SU-DHL-6 (cell line): ENCODE results near the gene FASTKD3.

Experiments used
- H2AFZ ChIP-seq: fragments of 200-600 bp; sonication (generic); 2 replicates; pipeline ENCODE4 v1.6.1; 2014; ENCODE audit warnings: low read depth, mild to moderate bottlenecking, moderate library complexity, mixed read lengths, antibody characterized with exemption, low read length; ENCODE audit not compliant: severe bottlenecking
- H3F3A ChIP-seq: fragments of 200-600 bp; shearing (Covaris generic); 2 replicates; pipeline ENCODE4 v1.6.0; 2016; ENCODE audit warnings: antibody characterized with exemption, mild to moderate bottlenecking; ENCODE audit not compliant: insufficient read depth
- H3K27ac ChIP-seq: fragments of 200-600 bp; sonication (generic); 2 replicates; pipeline ENCODE4 v1.5.1; 2016; ENCODE audit warnings: low read depth, mild to moderate bottlenecking, low read length, moderate library complexity, mixed read lengths
- H3K27me3 ChIP-seq: fragments of 200-600 bp; sonication (generic), shearing (Covaris generic); 2 replicates; pipeline ENCODE4 v1.6.0; 2014; ENCODE audit warnings: mild to moderate bottlenecking, low read length
- H3K36me3 ChIP-seq: fragments of 200-600 bp; sonication (generic); 2 replicates; pipeline ENCODE4 v1.6.1; 2014; ENCODE audit warnings: mild to moderate bottlenecking, low read length, mixed read lengths
- H3K4me2 ChIP-seq: fragments of 300-600, 200-600 bp; shearing (Covaris generic), sonication (generic); 2 replicates; pipeline ENCODE4 v1.6.0; 2014; ENCODE audit warnings: low read length, low read depth, mild to moderate bottlenecking; ENCODE audit not compliant: poor library complexity, severe bottlenecking
- H3K4me3 ChIP-seq: fragments of 200-600 bp; sonication (generic); 2 replicates; pipeline ENCODE4 v1.5.1; 2014; ENCODE audit warnings: antibody characterized with exemption, low read length, mild to moderate bottlenecking, mixed read lengths; ENCODE audit not compliant: insufficient read depth, poor library complexity, severe bottlenecking
- H3K79me2 ChIP-seq: fragments of 200-600 bp; sonication (generic); 2 replicates; pipeline ENCODE4 v1.6.1; 2014; ENCODE audit warnings: mild to moderate bottlenecking, low read length, moderate library complexity; ENCODE audit not compliant: insufficient read depth
- H3K9ac ChIP-seq: fragments of 200-600 bp; sonication (generic); 2 replicates; pipeline ENCODE4 v1.7.0; 2014; ENCODE audit warnings: mild to moderate bottlenecking, low read length
- H3K9me2 ChIP-seq: fragments of 200-600 bp; sonication (generic); replicated peaks from 2 replicates; pipeline ENCODE4 v1.6.1; 2014; ENCODE audit warnings: low read length; ENCODE audit not compliant: insufficient read depth
- H3K9me3 ChIP-seq: fragments of 200-600 bp; sonication (generic); 2 replicates; pipeline ENCODE4 v1.6.1; 2014; ENCODE audit warnings: low read length, mixed read lengths; ENCODE audit not compliant: insufficient read depth
- H4K20me1 ChIP-seq: fragments of 200-600 bp; sonication (generic); 2 replicates; pipeline ENCODE4 v1.6.1; 2014; ENCODE audit warnings: low read depth, mild to moderate bottlenecking, antibody characterized with exemption, low read length, moderate library complexity, mixed read lengths
- CTCF ChIP-seq: fragments of 200-600 bp; sonication (generic); IDR thresholded peaks from one replicate; pipeline ENCODE4 v1.5.1; 2017; ENCODE audit warnings: antibody characterized with exemption, mild to moderate bottlenecking, low read length, moderate library complexity; ENCODE audit not compliant: insufficient read depth, poor library complexity, severe bottlenecking
- EZH2phosphoT487 ChIP-seq: fragments of 200-600 bp; sonication (generic), shearing (Covaris generic); conservative IDR thresholded peaks from 2 replicates; pipeline ENCODE4 v1.6.1; 2018; ENCODE audit warnings: mild to moderate bottlenecking, antibody characterized with exemption, low read length, moderate library complexity, mixed read lengths

FASTKD3 gene

DNA sequence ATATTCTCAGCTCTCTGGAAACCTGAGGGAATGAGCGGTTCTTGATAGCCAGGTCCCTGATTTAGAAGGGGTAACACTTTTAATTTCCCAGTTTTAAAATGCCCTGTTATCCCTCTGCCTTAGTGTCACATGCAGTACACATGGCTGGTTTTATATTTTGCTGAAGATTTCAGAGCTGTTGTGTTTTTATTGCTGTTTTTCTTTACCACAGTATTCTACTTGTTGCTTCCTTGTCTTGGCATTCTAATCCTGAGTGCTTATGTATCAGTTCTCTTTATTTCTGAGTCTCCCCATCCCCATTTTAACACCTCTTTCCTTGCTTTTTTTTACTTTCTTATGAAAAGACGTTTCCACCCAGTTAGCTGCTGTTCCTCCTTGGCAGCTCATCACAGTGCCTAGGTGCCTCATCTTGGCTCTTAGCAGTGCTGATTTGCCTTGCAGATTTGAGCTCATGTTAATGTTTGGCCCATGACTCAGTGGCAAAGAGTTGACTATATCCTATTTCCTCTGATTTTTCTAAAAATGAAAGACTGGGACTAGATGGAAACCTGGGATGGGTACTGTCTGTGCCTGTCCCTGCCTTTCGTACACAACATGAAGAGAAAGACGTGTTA, 3.8 kb upstream of the FASTKD3 start:
- Histone ChIP-seq H3K27me3 (no peaks in the 10 kb centered on the region), H3K27ac (no peak overlapping the region), H3K9me3 (no peaks in the 10 kb centered on the region), H2AFZ (no peak overlapping the region), H3K79me2 (peaks cover 87% of the 10 kb centered on the region), H3K9me2 (no peaks in the 10 kb centered on the region), H3K9ac (no peak overlapping the region), H3K36me3 (peaks cover 37% of the 10 kb centered on the region), H3F3A (no peaks in the 10 kb centered on the region), H4K20me1 (peaks cover 10% of the 10 kb centered on the region; the same call in 1 of the 2 replicates), H3K4me2 (no peak overlapping the region), H3K4me3 (no peak overlapping the region)
- TF ChIP-seq EZH2phosphoT487, result no peak
- TF ChIP-seq CTCF, result no peak

- Histone ChIP-seq H3K9me3 (no peaks in the 10 kb centered on the region), H3K79me2 (peaks cover 96% of the 10 kb centered on the region), H3K9me2 (no peaks in the 10 kb centered on the region), H3K27ac (no peak overlapping the region), H2AFZ (no peak overlapping the region), H3K27me3 (no peaks in the 10 kb centered on the region), H3K4me2 (peak overlapping the region; percentile 87), H3F3A (no peaks in the 10 kb centered on the region), H3K4me3 (no peak overlapping the region), H4K20me1 (peaks cover 10% of the 10 kb centered on the region; the same call in 1 of the 2 replicates), H3K36me3 (peaks cover 27% of the 10 kb centered on the region), H3K9ac (0 out of 2 replicates have a peak overlapping the region, but pooled peaks have one; percentile 80)
- TF ChIP-seq EZH2phosphoT487 (no peak), CTCF (no peak)
Measured at GRCh38 chr5:7871653-7872052, 2.8 kb upstream of the FASTKD3 start.

GRCh38 chr5:7869474-7870136, 774 bp upstream of the FASTKD3 start:
- no peaks in the 10 kb centered on the region for H3K9me2 ChIP-seq
- peak overlapping the region; percentile 89 for H3K4me3 ChIP-seq
- H4K20me1 ChIP-seq, result peaks cover 13% of the 10 kb centered on the region; the same call in 1 of the 2 replicates
- no peaks in the 10 kb centered on the region for H3K9me3 ChIP-seq
- peak overlapping the region; percentile 70 for H2AFZ ChIP-seq
- peak overlapping the region; percentile 80 for H3K9ac ChIP-seq
- H3K27me3 ChIP-seq, result no peaks in the 10 kb centered on the region
- peak overlapping the region; percentile 33; the same call in 1 of the 2 replicates for H3K27ac ChIP-seq
- peaks cover 10% of the 10 kb centered on the region; the same call in 1 of the 2 replicates for H3K36me3 ChIP-seq
- peak overlapping the region; percentile 87 for H3K4me2 ChIP-seq
- no peaks in the 10 kb centered on the region for H3F3A ChIP-seq
- TF ChIP-seq EZH2phosphoT487 (no peak), CTCF (no peak)
- H3K79me2 ChIP-seq, result peaks cover 89% of the 10 kb centered on the region
